DND-41 (cell line): ENCODE data around the gene TBCA.

Experiments used
- ATAC-seq: fragments of 200-7000 bp; cut with Tn5 transposase; 3 replicates; pipeline ENCODE4 v1.9.1; 2021; ENCODE audit warnings: low read depth; ENCODE audit not compliant: insufficient read depth
- DNase-seq: peaks from one replicate; pipeline ENCODE4 v3.0.0-alpha.2; 2020
- H2AFZ ChIP-seq: 2 replicates; pipeline ENCODE4 v1.6.0; 2012; ENCODE audit warnings: low read depth, low read length
- H3K27ac ChIP-seq: 2 replicates; pipeline ENCODE4 v1.5.1; 2012; ENCODE audit warnings: low read length, inconsistent platforms
- H3K27me3 ChIP-seq: fragments of 200-600 bp; sonication (generic); 2 replicates; pipeline ENCODE4 v1.6.0; 2012; ENCODE audit warnings: low read length, mild to moderate bottlenecking, inconsistent platforms; ENCODE audit not compliant: insufficient read depth, poor library complexity
- H3K36me3 ChIP-seq: 2 replicates; pipeline ENCODE4 v1.5.1; 2012; ENCODE audit warnings: low read length, inconsistent platforms; ENCODE audit not compliant: insufficient read depth
- H3K4me1 ChIP-seq: 2 replicates; pipeline ENCODE4 v1.5.1; 2012; ENCODE audit warnings: mild to moderate bottlenecking, low read length; ENCODE audit not compliant: insufficient read depth
- H3K4me2 ChIP-seq: 2 replicates; pipeline ENCODE4 v1.6.0; 2012; ENCODE audit warnings: mild to moderate bottlenecking, moderate library complexity, low read length, inconsistent platforms; ENCODE audit not compliant: insufficient read depth
- H3K4me3 ChIP-seq, 2 experiments: fragments of 200-600 bp in 1 of 2; shearing (Covaris generic) in 1 of 2; 2 replicates each; pipeline ENCODE4 v1.5.1; 2012 to 2016; ENCODE audit warnings: inconsistent platforms in 2 of 2, low read length in 2 of 2, mild to moderate bottlenecking in 2 of 2, low read depth in 1 of 2, moderate library complexity in 1 of 2
- H3K79me2 ChIP-seq: 2 replicates; pipeline ENCODE4 v1.6.0; 2012; ENCODE audit warnings: low read length, inconsistent platforms; ENCODE audit not compliant: insufficient read depth
- H3K9ac ChIP-seq: 2 replicates; pipeline ENCODE4 v1.6.0; 2012; ENCODE audit warnings: low read depth, mild to moderate bottlenecking, inconsistent platforms, low read length, moderate library complexity
- H3K9me3 ChIP-seq: 2 replicates; pipeline ENCODE4 v1.5.1; 2012; ENCODE audit warnings: low read length, moderate library complexity, mild to moderate bottlenecking, inconsistent platforms; ENCODE audit not compliant: insufficient read depth, severe bottlenecking
- H4K20me1 ChIP-seq: 2 replicates; pipeline ENCODE4 v1.6.0; 2012; ENCODE audit warnings: low read length; ENCODE audit not compliant: insufficient read depth
- EZH2 ChIP-seq: IDR thresholded peaks from 3 replicates; pipeline ENCODE4 v1.6.1; 2012; ENCODE audit warnings: borderline replicate concordance, low read depth, mild to moderate bottlenecking, moderate library complexity, low read length, inconsistent platforms; ENCODE audit not compliant: severe bottlenecking
- TF ChIP-seq, protein P1 (sequence below): IDR thresholded peaks from 2 replicates; pipeline ENCODE4 v1.5.1; 2012; ENCODE audit warnings: borderline replicate concordance, low read length, moderate library complexity, mild to moderate bottlenecking; ENCODE audit not compliant: poor library complexity, severe bottlenecking; ENCODE audit errors: extremely low read depth

The TBCA gene

GRCh38 chr5:77812926-77813589 is 36.9 kb upstream of the TBCA start:
- Histone ChIP-seq H3K9ac (no peak overlapping the region), H3K27ac (no peak overlapping the region), H3K4me1 (no peaks in the 10 kb centered on the region), H3K79me2 (no peaks in the 10 kb centered on the region), H3K4me3 (no peak overlapping the region), H3K4me2 (no peak overlapping the region), H3K27me3 (no peaks in the 10 kb centered on the region), H4K20me1 (no peaks in the 10 kb centered on the region), H3K9me3 (no peaks in the 10 kb centered on the region), H2AFZ (no peak overlapping the region), H3K36me3 (no peaks in the 10 kb centered on the region)
- no peak for ATAC-seq
- DNase-seq = no peak
- TF ChIP-seq, protein P1, sequence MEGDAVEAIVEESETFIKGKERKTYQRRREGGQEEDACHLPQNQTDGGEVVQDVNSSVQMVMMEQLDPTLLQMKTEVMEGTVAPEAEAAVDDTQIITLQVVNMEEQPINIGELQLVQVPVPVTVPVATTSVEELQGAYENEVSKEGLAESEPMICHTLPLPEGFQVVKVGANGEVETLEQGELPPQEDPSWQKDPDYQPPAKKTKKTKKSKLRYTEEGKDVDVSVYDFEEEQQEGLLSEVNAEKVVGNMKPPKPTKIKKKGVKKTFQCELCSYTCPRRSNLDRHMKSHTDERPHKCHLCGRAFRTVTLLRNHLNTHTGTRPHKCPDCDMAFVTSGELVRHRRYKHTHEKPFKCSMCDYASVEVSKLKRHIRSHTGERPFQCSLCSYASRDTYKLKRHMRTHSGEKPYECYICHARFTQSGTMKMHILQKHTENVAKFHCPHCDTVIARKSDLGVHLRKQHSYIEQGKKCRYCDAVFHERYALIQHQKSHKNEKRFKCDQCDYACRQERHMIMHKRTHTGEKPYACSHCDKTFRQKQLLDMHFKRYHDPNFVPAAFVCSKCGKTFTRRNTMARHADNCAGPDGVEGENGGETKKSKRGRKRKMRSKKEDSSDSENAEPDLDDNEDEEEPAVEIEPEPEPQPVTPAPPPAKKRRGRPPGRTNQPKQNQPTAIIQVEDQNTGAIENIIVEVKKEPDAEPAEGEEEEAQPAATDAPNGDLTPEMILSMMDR = no peak
- TF ChIP-seq EZH2 = no peak

- H3K9me3 ChIP-seq = no peaks in the 10 kb centered on the region
- H3K4me2 ChIP-seq = peak overlapping the region; percentile 59
- H3K36me3 ChIP-seq = no peaks in the 10 kb centered on the region
- H3K27ac ChIP-seq = peak overlapping the region; percentile 85
- no peak for DNase-seq
- TF ChIP-seq, protein P1 = no peak
- TF ChIP-seq EZH2 = no peak
- H3K4me3 ChIP-seq = peak overlapping the region in 1 of 2 experiments; percentile 49; a peak in 2 of 4 replicates
- no peaks in the 10 kb centered on the region for H3K27me3 ChIP-seq
- peak; percentile 91 for ATAC-seq
- no peaks in the 10 kb centered on the region for H3K79me2 ChIP-seq
- peaks cover 16% of the 10 kb centered on the region for H3K4me1 ChIP-seq
- no peaks in the 10 kb centered on the region for H4K20me1 ChIP-seq
- peak overlapping the region; percentile 47 for H3K9ac ChIP-seq
- peak overlapping the region; percentile 78 for H2AFZ ChIP-seq
Measured at GRCh38 chr5:77806213-77806843, 30.2 kb upstream of the TBCA start.

GRCh38 chr5:77798456-77798855 is 22.3 kb upstream of the TBCA start:
- ATAC-seq (peak; percentile 47; the same call in 1 of the 3 replicates), DNase-seq (no peak)
- H3K4me2 ChIP-seq = no peak overlapping the region
- H2AFZ ChIP-seq = no peak overlapping the region
- H3K4me1 ChIP-seq = peaks cover 7% of the 10 kb centered on the region
- no peaks in the 10 kb centered on the region for H4K20me1 ChIP-seq
- H3K79me2 ChIP-seq = no peaks in the 10 kb centered on the region
- peaks cover 3% of the 10 kb centered on the region for H3K9me3 ChIP-seq
- no peak overlapping the region for H3K4me3 ChIP-seq
- TF ChIP-seq EZH2 = no peak
- TF ChIP-seq, protein P1 = no peak
- H3K36me3 ChIP-seq = no peaks in the 10 kb centered on the region
- no peak overlapping the region for H3K9ac ChIP-seq
- no peaks in the 10 kb centered on the region for H3K27me3 ChIP-seq
- no peak overlapping the region for H3K27ac ChIP-seq
